Measurements from ENCODE around the gene CDH13.

The CDH13 gene

GRCh38 chr16:83389751-83390150, 763.0 kb downstream of the CDH13 start:
- Histone ChIP-seq H2BK5ac (ENCODE audit: low read depth, low read length, poor library complexity, severe bottlenecking) (no peak overlapping the region), H2BK12ac (ENCODE audit: low read length in 2 of 2) (no peak overlapping the region), H3K4ac (ENCODE audit: low read depth in 1 of 2, low read length in 2 of 2) (peak overlapping the region in 1 of 2 experiments; percentile 54), H2AFZ (ENCODE audit: low read depth, low read length) (no peak overlapping the region), H3K18ac (ENCODE audit: low read depth in 1 of 2, low read length in 2 of 2) (no peak overlapping the region), H3K23ac (ENCODE audit: low read length in 2 of 2) (no peak overlapping the region), H3K36me3 (ENCODE audit: control insufficient read depth in 1 of 2, insufficient read depth in 2 of 2, low read depth in 1 of 2, low read length in 2 of 2) (no peaks in the 10 kb centered on the region), H3K4me1 (ENCODE audit: control insufficient read depth, insufficient read depth, low read depth, low read length) (peaks cover 2% of the 10 kb centered on the region), H3K9me3 (ENCODE audit: control insufficient read depth, low read length) (no peaks in the 10 kb centered on the region), H3K4me2 (ENCODE audit: low read length, poor library complexity, severe bottlenecking) (no peak overlapping the region), H3K14ac (ENCODE audit: low read length in 2 of 2) (no peak overlapping the region), H3K4me3 (ENCODE audit: insufficient read depth in 1 of 2, low read depth in 1 of 2, low read length in 2 of 2) (no peak overlapping the region), H2BK15ac (ENCODE audit: low read depth, poor library complexity, severe bottlenecking) (no peak overlapping the region), H4K8ac (ENCODE audit: low read length) (no peak overlapping the region), H3K79me1 (replicated peaks; ENCODE audit: low read length, poor library complexity, severe bottlenecking) (no peaks in the 10 kb centered on the region), H2AK5ac (ENCODE audit: low read length, severe bottlenecking) (no peak overlapping the region), H4K91ac (ENCODE audit: low read length) (no peak overlapping the region), H2BK120ac (ENCODE audit: low read depth, low read length) (no peak overlapping the region), H3K9ac (ENCODE audit: low read length) (no peak overlapping the region), H3K27ac (ENCODE audit: low read length, poor library complexity, severe bottlenecking) (no peak overlapping the region), H3K27me3 (ENCODE audit: control insufficient read depth in 1 of 2, insufficient read depth in 1 of 2, low read length in 2 of 2) (no peaks in the 10 kb centered on the region)
- peak; percentile 54 for DNase-seq
- 13% methylated on average over 3 of the region's 3 CpGs for WGBS

- no peaks in the 10 kb centered on the region for H3K36me3 ChIP-seq (ENCODE audit: control insufficient read depth in 1 of 2, insufficient read depth in 2 of 2, low read depth in 1 of 2, low read length in 2 of 2)
- no peak overlapping the region for H3K9ac ChIP-seq (ENCODE audit: low read length)
- H3K79me1 ChIP-seq (replicated peaks; ENCODE audit: low read length, poor library complexity, severe bottlenecking): no peaks in the 10 kb centered on the region
- no peak overlapping the region for H2AFZ ChIP-seq (ENCODE audit: low read depth, low read length)
- H3K9me3 ChIP-seq (ENCODE audit: control insufficient read depth, low read length): no peaks in the 10 kb centered on the region
- DNase-seq: peak; percentile 56
- no peak overlapping the region for H2BK120ac ChIP-seq (ENCODE audit: low read depth, low read length)
- H3K27me3 ChIP-seq (ENCODE audit: control insufficient read depth in 1 of 2, insufficient read depth in 1 of 2, low read length in 2 of 2): no peaks in the 10 kb centered on the region
- H3K4me1 ChIP-seq (ENCODE audit: control insufficient read depth, insufficient read depth, low read depth, low read length): peaks cover 2% of the 10 kb centered on the region
- 8% methylated on average over 3 of the region's 3 CpGs for WGBS
- no peak overlapping the region for H3K23ac ChIP-seq (ENCODE audit: low read length in 2 of 2)
- H2BK15ac ChIP-seq (ENCODE audit: low read depth, poor library complexity, severe bottlenecking): no peak overlapping the region
- H2BK5ac ChIP-seq (ENCODE audit: low read depth, low read length, poor library complexity, severe bottlenecking): no peak overlapping the region
- no peak overlapping the region for H2BK12ac ChIP-seq (ENCODE audit: low read length in 2 of 2)
- H4K8ac ChIP-seq (ENCODE audit: low read length): no peak overlapping the region
- no peak overlapping the region for H3K27ac ChIP-seq (ENCODE audit: low read length, poor library complexity, severe bottlenecking)
- no peak overlapping the region for H3K4ac ChIP-seq (ENCODE audit: low read depth in 1 of 2, low read length in 2 of 2)
- H3K4me2 ChIP-seq (ENCODE audit: low read length, poor library complexity, severe bottlenecking): no peak overlapping the region
- H2AK5ac ChIP-seq (ENCODE audit: low read length, severe bottlenecking): no peak overlapping the region
- no peak overlapping the region for H3K18ac ChIP-seq (ENCODE audit: low read depth in 1 of 2, low read length in 2 of 2)
- H3K4me3 ChIP-seq (ENCODE audit: insufficient read depth in 1 of 2, low read depth in 1 of 2, low read length in 2 of 2): no peak overlapping the region
- no peak overlapping the region for H4K91ac ChIP-seq (ENCODE audit: low read length)
- no peak overlapping the region for H3K14ac ChIP-seq (ENCODE audit: low read length in 2 of 2)
Measured at GRCh38 chr16:83390759-83391158, 764.0 kb downstream of the CDH13 start.

GRCh38 chr16:83392743-83393142, 766.0 kb downstream of the CDH13 start:
- Histone ChIP-seq H3K4me1 (ENCODE audit: control insufficient read depth, insufficient read depth, low read depth, low read length) (peaks cover 2% of the 10 kb centered on the region), H3K23ac (ENCODE audit: low read length in 2 of 2) (no peak overlapping the region), H3K27ac (ENCODE audit: low read length, poor library complexity, severe bottlenecking) (no peak overlapping the region), H3K9ac (ENCODE audit: low read length) (no peak overlapping the region), H3K4ac (ENCODE audit: low read depth in 1 of 2, low read length in 2 of 2) (no peak overlapping the region), H2BK5ac (ENCODE audit: low read depth, low read length, poor library complexity, severe bottlenecking) (no peak overlapping the region), H2AFZ (ENCODE audit: low read depth, low read length) (no peak overlapping the region), H2AK5ac (ENCODE audit: low read length, severe bottlenecking) (no peak overlapping the region), H3K14ac (ENCODE audit: low read length in 2 of 2) (no peak overlapping the region), H3K18ac (ENCODE audit: low read depth in 1 of 2, low read length in 2 of 2) (no peak overlapping the region), H2BK15ac (ENCODE audit: low read depth, poor library complexity, severe bottlenecking) (no peak overlapping the region), H3K27me3 (ENCODE audit: control insufficient read depth in 1 of 2, insufficient read depth in 1 of 2, low read length in 2 of 2) (no peaks in the 10 kb centered on the region), H2BK120ac (ENCODE audit: low read depth, low read length) (no peak overlapping the region), H3K9me3 (ENCODE audit: control insufficient read depth, low read length) (no peaks in the 10 kb centered on the region), H4K91ac (ENCODE audit: low read length) (no peak overlapping the region), H2BK12ac (ENCODE audit: low read length in 2 of 2) (no peak overlapping the region), H4K8ac (ENCODE audit: low read length) (no peak overlapping the region), H3K4me2 (ENCODE audit: low read length, poor library complexity, severe bottlenecking) (no peak overlapping the region), H3K79me1 (replicated peaks; ENCODE audit: low read length, poor library complexity, severe bottlenecking) (no peaks in the 10 kb centered on the region), H3K4me3 (ENCODE audit: insufficient read depth in 1 of 2, low read depth in 1 of 2, low read length in 2 of 2) (no peak overlapping the region), H3K36me3 (ENCODE audit: control insufficient read depth in 1 of 2, insufficient read depth in 2 of 2, low read depth in 1 of 2, low read length in 2 of 2) (no peaks in the 10 kb centered on the region)
- DNase-seq: no peak
- WGBS: 71% methylated on average over 4 of the region's 4 CpGs

- no peaks in the 10 kb centered on the region for H3K9me3 ChIP-seq (ENCODE audit: control insufficient read depth, low read length)
- H2BK15ac ChIP-seq (ENCODE audit: low read depth, poor library complexity, severe bottlenecking): no peak overlapping the region
- H3K4me1 ChIP-seq (ENCODE audit: control insufficient read depth, insufficient read depth, low read depth, low read length): peaks cover 2% of the 10 kb centered on the region
- no peak overlapping the region for H3K4me2 ChIP-seq (ENCODE audit: low read length, poor library complexity, severe bottlenecking)
- no peak overlapping the region for H3K23ac ChIP-seq (ENCODE audit: low read length in 2 of 2)
- H3K79me1 ChIP-seq (replicated peaks; ENCODE audit: low read length, poor library complexity, severe bottlenecking): no peaks in the 10 kb centered on the region
- H3K27me3 ChIP-seq (ENCODE audit: control insufficient read depth in 1 of 2, insufficient read depth in 1 of 2, low read length in 2 of 2): no peaks in the 10 kb centered on the region
- no peak overlapping the region for H3K18ac ChIP-seq (ENCODE audit: low read depth in 1 of 2, low read length in 2 of 2)
- H3K4ac ChIP-seq (ENCODE audit: low read depth in 1 of 2, low read length in 2 of 2): no peak overlapping the region
- H2BK120ac ChIP-seq (ENCODE audit: low read depth, low read length): no peak overlapping the region
- no peak overlapping the region for H3K9ac ChIP-seq (ENCODE audit: low read length)
- no peak overlapping the region for H3K4me3 ChIP-seq (ENCODE audit: insufficient read depth in 1 of 2, low read depth in 1 of 2, low read length in 2 of 2)
- WGBS: 51% methylated on average over 5 of the region's 6 CpGs
- H3K27ac ChIP-seq (ENCODE audit: low read length, poor library complexity, severe bottlenecking): no peak overlapping the region
- no peak overlapping the region for H2AFZ ChIP-seq (ENCODE audit: low read depth, low read length)
- no peaks in the 10 kb centered on the region for H3K36me3 ChIP-seq (ENCODE audit: control insufficient read depth in 1 of 2, insufficient read depth in 2 of 2, low read depth in 1 of 2, low read length in 2 of 2)
- no peak overlapping the region for H3K14ac ChIP-seq (ENCODE audit: low read length in 2 of 2)
- no peak overlapping the region for H2BK5ac ChIP-seq (ENCODE audit: low read depth, low read length, poor library complexity, severe bottlenecking)
- no peak overlapping the region for H2AK5ac ChIP-seq (ENCODE audit: low read length, severe bottlenecking)
- H2BK12ac ChIP-seq (ENCODE audit: low read length in 2 of 2): no peak overlapping the region
- H4K8ac ChIP-seq (ENCODE audit: low read length): no peak overlapping the region
- H4K91ac ChIP-seq (ENCODE audit: low read length): no peak overlapping the region
- peak; percentile 66 for DNase-seq
Measured at GRCh38 chr16:83393196-83393981, 766.6 kb downstream of the CDH13 start.
